ENCODE results near the gene PTPRCAP. TPM values are rescaled to one million over a fixed set of nuclear protein-coding genes. Genes with fewer than 3 reads are reported as not detected.
"Not testable (repeated sequence)": the region's sequence is repeated elsewhere in the genome, so short reads cannot be mapped to it uniquely, and the experiment has no call there.

PTPRCAP gene
- total and polyA plus RNA-seq, 9 donors = 0.84 to 1.5 (median 1.2) TPM

GRCh38 chr11:67476692-67477091 lies 39.2 kb upstream of the PTPRCAP start:
- 90% methylated on average over 10 of the region's 10 CpGs for WGBS (ENCODE audit: insufficient coverage)
- H3K27ac ChIP-seq (ENCODE audit: low read length); DNase-seq; H3K9me3 ChIP-seq (replicated peaks; ENCODE audit: control insufficient read depth, low read depth, low read length); H3K36me3 ChIP-seq (ENCODE audit: control insufficient read depth, insufficient read depth, low read length); H3K27me3 ChIP-seq (ENCODE audit: control insufficient read depth, insufficient read depth, low read length); H3K4me1 ChIP-seq (ENCODE audit: control insufficient read depth, insufficient read depth, low read length); H3K4me3 ChIP-seq (ENCODE audit: low read length): not testable (repeated sequence)

- Histone ChIP-seq H3K4me3 (ENCODE audit: low read length) (no peak overlapping the region), H3K27me3 (ENCODE audit: control insufficient read depth, insufficient read depth, low read length) (peaks cover 4% of the 10 kb centered on the region), H3K9me3 (replicated peaks; ENCODE audit: control insufficient read depth, low read depth, low read length) (no peaks in the 10 kb centered on the region), H3K4me1 (ENCODE audit: control insufficient read depth, insufficient read depth, low read length) (peaks cover 13% of the 10 kb centered on the region), H3K27ac (ENCODE audit: low read length) (no peak overlapping the region), H3K36me3 (ENCODE audit: control insufficient read depth, insufficient read depth, low read length) (no peaks in the 10 kb centered on the region)
- 65% methylated on average over 4 of the region's 7 CpGs for WGBS (ENCODE audit: insufficient coverage)
- no peak for DNase-seq
Observed at GRCh38 chr11:67472882-67473281, 35.4 kb upstream of the PTPRCAP start.

- no peak overlapping the region for H3K4me3 ChIP-seq (ENCODE audit: low read length)
- peaks cover 7% of the 10 kb centered on the region for H3K36me3 ChIP-seq (ENCODE audit: control insufficient read depth, insufficient read depth, low read length)
- no peak for DNase-seq
- WGBS (ENCODE audit: insufficient coverage) = 57% methylated on average over 4 of the region's 8 CpGs
- H3K4me1 ChIP-seq (ENCODE audit: control insufficient read depth, insufficient read depth, low read length) = peaks cover 20% of the 10 kb centered on the region
- no peaks in the 10 kb centered on the region for H3K9me3 ChIP-seq (replicated peaks; ENCODE audit: control insufficient read depth, low read depth, low read length)
- H3K27me3 ChIP-seq (ENCODE audit: control insufficient read depth, insufficient read depth, low read length) = peaks cover 2% of the 10 kb centered on the region
- H3K27ac ChIP-seq (ENCODE audit: low read length) = no peak overlapping the region
Observed at GRCh38 chr11:67470337-67471002, 33.0 kb upstream of the PTPRCAP start.

- H3K27me3 ChIP-seq (ENCODE audit: control insufficient read depth, insufficient read depth, low read length) = peaks cover 2% of the 10 kb centered on the region
- WGBS (ENCODE audit: insufficient coverage) = 18% methylated on average over 6 of the region's 9 CpGs
- H3K36me3 ChIP-seq (ENCODE audit: control insufficient read depth, insufficient read depth, low read length) = peaks cover 9% of the 10 kb centered on the region
- H3K4me1 ChIP-seq (ENCODE audit: control insufficient read depth, insufficient read depth, low read length) = peaks cover 26% of the 10 kb centered on the region
- DNase-seq = no peak
- peak overlapping the region; percentile 73 for H3K4me3 ChIP-seq (ENCODE audit: low read length)
- H3K9me3 ChIP-seq (replicated peaks; ENCODE audit: control insufficient read depth, low read depth, low read length) = no peaks in the 10 kb centered on the region
- peak overlapping the region; percentile 92 for H3K27ac ChIP-seq (ENCODE audit: low read length)
Observed at GRCh38 chr11:67469508-67469811, 32.0 kb upstream of the PTPRCAP start.

- no peaks in the 10 kb centered on the region for H3K9me3 ChIP-seq (replicated peaks; ENCODE audit: control insufficient read depth, low read depth, low read length)
- peak within 1 kb of the TSS; percentile 92 for H3K27ac ChIP-seq (ENCODE audit: low read length)
- H3K36me3 ChIP-seq (ENCODE audit: control insufficient read depth, insufficient read depth, low read length) = peaks cover 9% of the 10 kb centered on the region
- peak; percentile 97 for DNase-seq
- WGBS (ENCODE audit: insufficient coverage) = under 1% methylated on average over 72 of the region's 76 CpGs
- peak within 1 kb of the TSS; percentile 81 for H3K4me3 ChIP-seq (ENCODE audit: low read length)
- peaks cover 31% of the 10 kb centered on the region for H3K4me1 ChIP-seq (ENCODE audit: control insufficient read depth, insufficient read depth, low read length)
- H3K27me3 ChIP-seq (ENCODE audit: control insufficient read depth, insufficient read depth, low read length) = peaks cover 2% of the 10 kb centered on the region
Observed at GRCh38 chr11:67468759-67469507, 31.5 kb upstream of the PTPRCAP start, which contains the start of gene TMEM134. TMEM134 (minus strand) TSS chr11:67469251; CDS start chr11:67469192, 59 bp downstream.

GRCh38 chr11:67468456-67468758 lies 30.9 kb upstream of the PTPRCAP start:
- no peaks in the 10 kb centered on the region for H3K9me3 ChIP-seq (replicated peaks; ENCODE audit: control insufficient read depth, low read depth, low read length)
- no peak for DNase-seq
- peak overlapping the region; percentile 69 for H3K27ac ChIP-seq (ENCODE audit: low read length)
- 0% methylated on average over 3 of the region's 6 CpGs for WGBS (ENCODE audit: insufficient coverage)
- peaks cover 2% of the 10 kb centered on the region for H3K27me3 ChIP-seq (ENCODE audit: control insufficient read depth, insufficient read depth, low read length)
- H3K36me3 ChIP-seq (ENCODE audit: control insufficient read depth, insufficient read depth, low read length) = peaks cover 9% of the 10 kb centered on the region
- peaks cover 35% of the 10 kb centered on the region for H3K4me1 ChIP-seq (ENCODE audit: control insufficient read depth, insufficient read depth, low read length)
- H3K4me3 ChIP-seq (ENCODE audit: low read length) = peak overlapping the region; percentile 81

GRCh38 chr11:67468056-67468455 lies 30.6 kb upstream of the PTPRCAP start:
- WGBS (ENCODE audit: insufficient coverage) = 5% methylated on average over 4 of the region's 5 CpGs
- Histone ChIP-seq H3K36me3 (ENCODE audit: control insufficient read depth, insufficient read depth, low read length) (peaks cover 9% of the 10 kb centered on the region), H3K9me3 (replicated peaks; ENCODE audit: control insufficient read depth, low read depth, low read length) (no peaks in the 10 kb centered on the region), H3K4me3 (ENCODE audit: low read length) (peak overlapping the region; percentile 81), H3K4me1 (ENCODE audit: control insufficient read depth, insufficient read depth, low read length) (peaks cover 35% of the 10 kb centered on the region), H3K27me3 (ENCODE audit: control insufficient read depth, insufficient read depth, low read length) (peaks cover 2% of the 10 kb centered on the region), H3K27ac (ENCODE audit: low read length) (peak overlapping the region; percentile 69)
- no peak for DNase-seq

- Histone ChIP-seq H3K27ac (ENCODE audit: low read length) (no peak overlapping the region), H3K4me1 (ENCODE audit: control insufficient read depth, insufficient read depth, low read length) (peaks cover 35% of the 10 kb centered on the region), H3K9me3 (replicated peaks; ENCODE audit: control insufficient read depth, low read depth, low read length) (no peaks in the 10 kb centered on the region), H3K4me3 (ENCODE audit: low read length) (no peak overlapping the region), H3K36me3 (ENCODE audit: control insufficient read depth, insufficient read depth, low read length) (peaks cover 9% of the 10 kb centered on the region), H3K27me3 (ENCODE audit: control insufficient read depth, insufficient read depth, low read length) (no peaks in the 10 kb centered on the region)
- no peak for DNase-seq
- 71% methylated on average over 10 of the region's 11 CpGs for WGBS (ENCODE audit: insufficient coverage)
Observed at GRCh38 chr11:67466962-67467771, 29.7 kb upstream of the PTPRCAP start.

- Histone ChIP-seq H3K4me3 (ENCODE audit: low read length) (no peak overlapping the region), H3K4me1 (ENCODE audit: control insufficient read depth, insufficient read depth, low read length) (peaks cover 35% of the 10 kb centered on the region), H3K9me3 (replicated peaks; ENCODE audit: control insufficient read depth, low read depth, low read length) (no peaks in the 10 kb centered on the region), H3K27me3 (ENCODE audit: control insufficient read depth, insufficient read depth, low read length) (no peaks in the 10 kb centered on the region), H3K36me3 (ENCODE audit: control insufficient read depth, insufficient read depth, low read length) (peaks cover 9% of the 10 kb centered on the region), H3K27ac (ENCODE audit: low read length) (no peak overlapping the region)
- WGBS (ENCODE audit: insufficient coverage) = 91% methylated on average over 4 of the region's 5 CpGs
- no peak for DNase-seq
Observed at GRCh38 chr11:67466367-67466766, 28.9 kb upstream of the PTPRCAP start.

GRCh38 chr11:67465530-67465929 lies 28.0 kb upstream of the PTPRCAP start:
- not testable (repeated sequence) for H3K36me3 ChIP-seq (ENCODE audit: control insufficient read depth, insufficient read depth, low read length); H3K9me3 ChIP-seq (replicated peaks; ENCODE audit: control insufficient read depth, low read depth, low read length); H3K27ac ChIP-seq (ENCODE audit: low read length); H3K4me3 ChIP-seq (ENCODE audit: low read length); H3K27me3 ChIP-seq (ENCODE audit: control insufficient read depth, insufficient read depth, low read length); DNase-seq
- H3K4me1 ChIP-seq (ENCODE audit: control insufficient read depth, insufficient read depth, low read length) = peaks cover 35% of the 10 kb centered on the region
- WGBS (ENCODE audit: insufficient coverage) = no CpG with 5 or more reads among the region's 2 CpGs

Measured in muscle of leg (tissue), 11 donors.